HEK293T (cell line): ENCODE data around the gene NUDT14.

Source experiments
- CTCF ChIA-PET: fragments of 350-600 bp; formaldehyde crosslinking; extraction: SDS; loops from one replicate; lab custom pipeline; 2021; ENCODE audit warnings: antibody characterized with exemption, inconsistent platforms; lab: Yijun Ruan, JAX
- POLR2A ChIA-PET: fragments of 350-600 bp; formaldehyde crosslinking; extraction: SDS; loops from one replicate; lab custom pipeline; 2020; ENCODE audit warnings: antibody characterized with exemption, inconsistent platforms; lab: Yijun Ruan, JAX
- DNase-seq: peaks from one replicate; pipeline ENCODE4 v3.0.0; 2012; ENCODE audit warnings: mixed read lengths; ENCODE audit errors: extremely low spot score
- ARNT ChIP-seq: fragments of 450-650 bp; IDR thresholded peaks from 2 replicates; pipeline ENCODE4 v1.6.1; 2017; ENCODE audit warnings: mild to moderate bottlenecking
- BHLHE40 ChIP-seq: fragments of 450-650 bp; IDR thresholded peaks from 2 replicates; pipeline ENCODE4 v1.6.1; 2016; ENCODE audit warnings: mild to moderate bottlenecking, moderate library complexity, borderline replicate concordance
- CTBP1 ChIP-seq: fragments of 450-650 bp; IDR thresholded peaks from 2 replicates; pipeline ENCODE4 v1.6.1; 2016; ENCODE audit warnings: borderline replicate concordance
- ELF4 ChIP-seq: fragments of 450-650 bp; IDR thresholded peaks from 2 replicates; pipeline ENCODE4 v1.6.1; 2017; ENCODE audit warnings: antibody characterized with exemption
- FOXA1 ChIP-seq: fragments of 450-650 bp; IDR thresholded peaks from 2 replicates; pipeline ENCODE4 v1.6.1; 2016; ENCODE audit warnings: mild to moderate bottlenecking
- FOXK2 ChIP-seq: fragments of 450-650 bp; IDR thresholded peaks from 2 replicates; pipeline ENCODE4 v1.6.1; 2016; ENCODE audit warnings: mild to moderate bottlenecking
- FOXM1 ChIP-seq: fragments of 450-650 bp; IDR thresholded peaks from 2 replicates; pipeline ENCODE4 v1.6.1; 2017; ENCODE audit warnings: mild to moderate bottlenecking, borderline replicate concordance
- HDGF ChIP-seq: fragments of 450-650 bp; IDR thresholded peaks from 2 replicates; pipeline ENCODE4 v1.6.1; 2017; ENCODE audit warnings: antibody characterized with exemption, borderline replicate concordance
- L3MBTL2 ChIP-seq: fragments of 450-650 bp; conservative IDR thresholded peaks from 2 replicates; pipeline ENCODE4 v1.6.1; 2016; ENCODE audit warnings: mild to moderate bottlenecking
- LEF1 ChIP-seq: fragments of 450-650 bp; IDR thresholded peaks from 2 replicates; pipeline ENCODE4 v1.6.1; 2017; ENCODE audit warnings: mild to moderate bottlenecking, borderline replicate concordance
- NFRKB ChIP-seq: fragments of 450-650 bp; IDR thresholded peaks from 2 replicates; pipeline ENCODE4 v1.6.1; 2016; ENCODE audit warnings: mild to moderate bottlenecking, moderate library complexity
- SP1 ChIP-seq: fragments of 450-650 bp; IDR thresholded peaks from 2 replicates; pipeline ENCODE4 v1.6.1; 2017
- SUZ12 ChIP-seq: fragments of 450-650 bp; IDR thresholded peaks from 2 replicates; pipeline ENCODE4 v1.6.1; 2016; ENCODE audit warnings: mild to moderate bottlenecking
- TARDBP ChIP-seq: fragments of 450-650 bp; IDR thresholded peaks from 2 replicates; pipeline ENCODE4 v1.6.1; 2016
- ZNF384 ChIP-seq: fragments of 450-650 bp; IDR thresholded peaks from 2 replicates; pipeline ENCODE4 v1.6.1; 2016
- TF ChIP-seq, protein P1 (sequence below): fragments of 450-650 bp; IDR thresholded peaks from 2 replicates; pipeline ENCODE4 v1.6.1; 2016

Gene NUDT14

GRCh38 chr14:105165761-105166485 lies 15.2 kb downstream of the NUDT14 start:
- POLR2A ChIA-PET = no interaction called here

GRCh38 chr14:105165134-105165704 lies 15.9 kb downstream of the NUDT14 start:
- ChIA-PET POLR2A (interaction anchor here (1.3 kb wide), 1 partner anchor 71 kb away, joined by 3 read pairs; no protein-coding TSS in a partner anchor), CTCF (interaction anchor here (1.2 kb wide), 1 partner anchor 15 kb away, joined by 4 read pairs; the partner anchor contains the start of gene NUDT14)
- DNase-seq = no peak
- TF ChIP-seq, protein P1, sequence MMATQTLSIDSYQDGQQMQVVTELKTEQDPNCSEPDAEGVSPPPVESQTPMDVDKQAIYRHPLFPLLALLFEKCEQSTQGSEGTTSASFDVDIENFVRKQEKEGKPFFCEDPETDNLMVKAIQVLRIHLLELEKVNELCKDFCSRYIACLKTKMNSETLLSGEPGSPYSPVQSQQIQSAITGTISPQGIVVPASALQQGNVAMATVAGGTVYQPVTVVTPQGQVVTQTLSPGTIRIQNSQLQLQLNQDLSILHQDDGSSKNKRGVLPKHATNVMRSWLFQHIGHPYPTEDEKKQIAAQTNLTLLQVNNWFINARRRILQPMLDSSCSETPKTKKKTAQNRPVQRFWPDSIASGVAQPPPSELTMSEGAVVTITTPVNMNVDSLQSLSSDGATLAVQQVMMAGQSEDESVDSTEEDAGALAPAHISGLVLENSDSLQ = no peak
- TF ChIP-seq FOXA1 (no peak), LEF1 (no peak), FOXM1 (no peak), ELF4 (no peak), CTBP1 (no peak)

More at GRCh38 chr14:105165761-105166485, 15.2 kb downstream of the NUDT14 start:
- TF ChIP-seq BHLHE40 (no peak), TARDBP (no peak), SUZ12 (no peak), SP1 (no peak), ARNT (no peak), L3MBTL2 (no peak), FOXA1 (no peak), HDGF (no peak), FOXK2 (no peak), FOXM1 (no peak), ZNF384 (no peak), CTBP1 (no peak), ELF4 (no peak)
- TF ChIP-seq, protein P1 = no peak
- CTCF ChIA-PET = interaction anchor here (1.2 kb wide), 1 partner anchor 15 kb away, joined by 4 read pairs; the partner anchor contains the start of gene NUDT14
- DNase-seq = no peak

DNA sequence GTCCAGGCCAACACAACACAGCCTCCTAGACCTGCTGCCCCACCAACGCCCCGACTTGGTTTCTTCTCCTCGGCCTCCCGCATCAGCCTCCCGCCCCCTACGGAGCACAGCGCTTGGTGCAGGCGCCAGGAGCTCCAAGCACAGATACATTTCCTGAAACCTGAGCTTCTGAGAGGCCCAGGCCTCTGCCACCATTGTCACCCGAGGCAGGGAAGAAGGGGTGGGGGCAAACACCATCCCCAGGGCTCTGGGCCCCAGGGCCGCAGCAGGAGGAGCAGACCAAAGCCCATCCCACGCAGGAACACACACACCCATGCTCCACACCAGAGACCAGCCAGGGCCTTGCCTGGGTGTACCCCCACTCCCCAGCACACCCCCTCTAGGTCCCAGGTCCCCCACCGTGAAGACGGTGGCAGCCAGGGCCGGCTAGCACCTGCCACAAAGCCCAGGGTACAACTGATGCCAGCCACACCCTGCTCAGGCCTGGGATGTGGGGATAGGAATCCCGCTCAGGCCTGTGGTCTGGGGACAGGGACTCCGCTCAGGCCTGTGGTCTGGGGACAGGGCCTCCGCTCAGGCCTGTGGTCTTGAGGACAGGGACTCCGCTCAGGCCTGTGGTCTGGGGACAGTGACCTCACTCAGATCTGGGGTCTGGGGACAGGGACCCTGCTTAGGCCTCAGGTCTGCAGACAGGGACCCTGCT lies 17.9 kb downstream of the NUDT14 start:
- peak; percentile 31 for DNase-seq
- POLR2A ChIA-PET = no interaction called here
- no peak for TF ChIP-seq SP1
- no peak for TF ChIP-seq FOXA1
- TF ChIP-seq ZNF384 = no peak
- TF ChIP-seq LEF1 = no peak
- CTCF ChIA-PET = interaction anchor here (0.6 to 1.5 kb wide), 4 partner anchors 9 to 73 kb away, joined by 3 to 4 read pairs (median 4); no protein-coding TSS in a partner anchor

GRCh38 chr14:105162669-105162979 lies 18.5 kb downstream of the NUDT14 start:
- ChIA-PET POLR2A (no interaction called here), CTCF (interaction anchor here (1.5 kb wide), 1 partner anchor 73 kb away, joined by 4 read pairs; no protein-coding TSS in a partner anchor)
- TF ChIP-seq SUZ12 (no peak), ELF4 (no peak), FOXM1 (no peak), CTBP1 (no peak), HDGF (no peak), SP1 (no peak), FOXK2 (no peak), NFRKB (no peak), FOXA1 (no peak), LEF1 (no peak)
- no peak for DNase-seq

GRCh38 chr14:105161964-105162668 lies 19.0 kb downstream of the NUDT14 start:
- ChIA-PET POLR2A (no interaction called here), CTCF (no interaction called here)
- TF ChIP-seq ELF4 = no peak
- DNase-seq = no peak

- DNase-seq = no peak
- TF ChIP-seq TARDBP (no peak), ARNT (no peak), L3MBTL2 (no peak), FOXA1 (no peak), CTBP1 (no peak), NFRKB (no peak), SUZ12 (no peak), HDGF (no peak), LEF1 (no peak)
- TF ChIP-seq, protein P1 = no peak
- CTCF ChIA-PET = no interaction called here
- POLR2A ChIA-PET = no interaction called here
Observed at GRCh38 chr14:105161309-105161708, 19.8 kb downstream of the NUDT14 start.
